Endodermal cell (in vitro differentiated cells): ENCODE data around the gene TAF3. TPM values are rescaled to one million over a fixed set of nuclear protein-coding genes. Genes with fewer than 3 reads are reported as not detected.

ENCODE experiments used
- DNase-seq: peaks from one replicate; pipeline ENCODE4 v3.0.0-alpha.2; 2017
- H3K27ac ChIP-seq: 2 replicates; pipeline ENCODE4 v1.5.1; 2013; ENCODE audit warnings: mild to moderate bottlenecking, low read depth, low read length, moderate library complexity
- H3K27me3 ChIP-seq: 2 replicates; pipeline ENCODE4 v1.6.1; 2013; ENCODE audit warnings: mild to moderate bottlenecking, low read length, moderate library complexity; ENCODE audit not compliant: insufficient read depth, control insufficient read depth, poor library complexity, severe bottlenecking
- H3K36me3 ChIP-seq: 2 replicates; pipeline ENCODE4 v1.7.0; 2013; ENCODE audit warnings: mild to moderate bottlenecking, low read length, moderate library complexity; ENCODE audit not compliant: control insufficient read depth, insufficient read depth
- H3K4me1 ChIP-seq: one replicate; pipeline ENCODE4 v1.7.0; 2013; ENCODE audit warnings: low read length; ENCODE audit not compliant: control insufficient read depth, insufficient read depth
- H3K4me3 ChIP-seq: 2 replicates; pipeline ENCODE4 v1.5.1; 2013; ENCODE audit warnings: mild to moderate bottlenecking, low read length, moderate library complexity
- H3K9ac ChIP-seq: 2 replicates; pipeline ENCODE4 v1.6.1; 2013; ENCODE audit warnings: mild to moderate bottlenecking, low read length, moderate library complexity; ENCODE audit not compliant: poor library complexity, severe bottlenecking; ENCODE audit errors: extremely low read depth
- H3K9me3 ChIP-seq: 2 replicates; pipeline ENCODE4 v1.6.1; 2013; ENCODE audit warnings: mild to moderate bottlenecking, low read length, moderate library complexity; ENCODE audit not compliant: control insufficient read depth
- H3K27ac Mint-ChIP-seq: 2 replicates; pipeline ENCODE4 v1.8.0; 2020; ENCODE audit warnings: mixed read lengths
- H3K27me3 Mint-ChIP-seq: 2 replicates; pipeline ENCODE4 v1.8.0; 2021; ENCODE audit warnings: mild to moderate bottlenecking, mixed read lengths; ENCODE audit not compliant: insufficient read depth
- H3K36me3 Mint-ChIP-seq: 2 replicates; pipeline ENCODE4 v1.8.0; 2020; ENCODE audit warnings: low read depth, mixed read lengths
- H3K4me1 Mint-ChIP-seq: 2 replicates; pipeline ENCODE4 v1.8.0; 2020; ENCODE audit warnings: mixed read lengths
- H3K4me3 Mint-ChIP-seq: 2 replicates; pipeline ENCODE4 v1.8.0; 2020; ENCODE audit warnings: mild to moderate bottlenecking, moderate library complexity, mixed read lengths
- H3K9me3 Mint-ChIP-seq: 2 replicates; pipeline ENCODE4 v1.8.0; 2020; ENCODE audit warnings: mild to moderate bottlenecking, mixed read lengths
- CTCF ChIP-seq: fragments of 200-600 bp; sonication (generic); conservative IDR thresholded peaks from 2 replicates; pipeline ENCODE4 v1.5.0; 2021; ENCODE audit warnings: antibody characterized with exemption, mild to moderate bottlenecking
- WGBS, 2 experiments: methylation state at CpG; one replicate each; pipeline versions ENCODE4 v1.1.5 to v1.1.7; 2013; ENCODE audit warnings: missing lambda C conversion rate in 2 of 2, mixed read lengths in 1 of 2; ENCODE audit not compliant: insufficient coverage in 1 of 2, insufficient read length in 1 of 2; 5-methylcytosine and 5-hydroxymethylcytosine counted together
- total RNA-seq, 2 donors: library from RNA; stranded (reverse); fragmentation: NEBNext Ultra II Directional in 1 of 2; extraction: Animal tissue kit (Norgen Biotek cat#: 25700) in 1 of 2; gene quantifications; 2 replicates in 1 of 2; 3 replicates in 1 of 2; pipeline ENCODE4 v1.2.1, GENCODE V29; 2021

Gene TAF3
- total RNA-seq, 2 donors from 2014 or later, result 9.9 to 10.0 TPM

- Mint-ChIP-seq H3K27ac (no peak overlapping the region), H3K36me3 (peaks cover 2% of the 10 kb centered on the region), H3K27me3 (no peaks in the 10 kb centered on the region), H3K4me1 (peaks cover 11% of the 10 kb centered on the region), H3K4me3 (no peak overlapping the region), H3K9me3 (no peaks in the 10 kb centered on the region)
- Histone ChIP-seq H3K9me3 (peaks cover 5% of the 10 kb centered on the region), H3K4me3 (no peak overlapping the region), H3K27ac (no peak overlapping the region), H3K36me3 (no peaks in the 10 kb centered on the region), H3K27me3 (no peaks in the 10 kb centered on the region), H3K9ac (no peak overlapping the region), H3K4me1 (no peaks in the 10 kb centered on the region)
- DNase-seq, result no peak
- no CpG with 5 or more reads among the region's 3 CpGs for WGBS, 2 experiments
- no peak for TF ChIP-seq CTCF
Observed at GRCh38 chr10:7952266-7952665, 134.0 kb downstream of the TAF3 start.

GRCh38 chr10:7953447-7953846 is 135.1 kb downstream of the TAF3 start:
- H3K36me3 Mint-ChIP-seq, result peaks cover 3% of the 10 kb centered on the region
- no peak overlapping the region for H3K4me3 Mint-ChIP-seq
- no peak for TF ChIP-seq CTCF
- no peak overlapping the region for H3K27ac ChIP-seq
- no peak overlapping the region for H3K9ac ChIP-seq
- no peak for DNase-seq
- WGBS, 2 experiments, result 88 to 94% methylated on average over 4 of the region's 4 CpGs
- H3K9me3 Mint-ChIP-seq, result no peaks in the 10 kb centered on the region
- no peaks in the 10 kb centered on the region for H3K4me1 ChIP-seq
- no peak overlapping the region for H3K4me3 ChIP-seq
- no peak overlapping the region for H3K27ac Mint-ChIP-seq
- no peaks in the 10 kb centered on the region for H3K27me3 Mint-ChIP-seq
- H3K4me1 Mint-ChIP-seq, result peaks cover 6% of the 10 kb centered on the region
- no peaks in the 10 kb centered on the region for H3K36me3 ChIP-seq
- peaks cover 5% of the 10 kb centered on the region for H3K9me3 ChIP-seq
- no peaks in the 10 kb centered on the region for H3K27me3 ChIP-seq

GRCh38 chr10:7955446-7955845 is 137.1 kb downstream of the TAF3 start:
- Mint-ChIP-seq H3K4me3 (no peak overlapping the region), H3K36me3 (peaks cover 5% of the 10 kb centered on the region), H3K27ac (no peak overlapping the region), H3K4me1 (no peaks in the 10 kb centered on the region), H3K27me3 (peaks cover 2% of the 10 kb centered on the region), H3K9me3 (no peaks in the 10 kb centered on the region)
- DNase-seq, result no peak
- Histone ChIP-seq H3K27me3 (no peaks in the 10 kb centered on the region), H3K9me3 (peaks cover 5% of the 10 kb centered on the region), H3K9ac (no peak overlapping the region), H3K36me3 (no peaks in the 10 kb centered on the region), H3K4me3 (no peak overlapping the region), H3K4me1 (no peaks in the 10 kb centered on the region), H3K27ac (no peak overlapping the region)
- 83 to 100% methylated on average over 1 of the region's 1 CpG for WGBS, 2 experiments
- no peak for TF ChIP-seq CTCF
